ENCODE data around the gene UTP4.
A peak's percentile ranks its signal among the peaks of the same experiment; 100 is the strongest.
"Not testable (repeated sequence)": the region's sequence is repeated elsewhere in the genome, so short reads cannot be mapped to it uniquely, and the experiment has no call there.

Gene UTP4

DNA sequence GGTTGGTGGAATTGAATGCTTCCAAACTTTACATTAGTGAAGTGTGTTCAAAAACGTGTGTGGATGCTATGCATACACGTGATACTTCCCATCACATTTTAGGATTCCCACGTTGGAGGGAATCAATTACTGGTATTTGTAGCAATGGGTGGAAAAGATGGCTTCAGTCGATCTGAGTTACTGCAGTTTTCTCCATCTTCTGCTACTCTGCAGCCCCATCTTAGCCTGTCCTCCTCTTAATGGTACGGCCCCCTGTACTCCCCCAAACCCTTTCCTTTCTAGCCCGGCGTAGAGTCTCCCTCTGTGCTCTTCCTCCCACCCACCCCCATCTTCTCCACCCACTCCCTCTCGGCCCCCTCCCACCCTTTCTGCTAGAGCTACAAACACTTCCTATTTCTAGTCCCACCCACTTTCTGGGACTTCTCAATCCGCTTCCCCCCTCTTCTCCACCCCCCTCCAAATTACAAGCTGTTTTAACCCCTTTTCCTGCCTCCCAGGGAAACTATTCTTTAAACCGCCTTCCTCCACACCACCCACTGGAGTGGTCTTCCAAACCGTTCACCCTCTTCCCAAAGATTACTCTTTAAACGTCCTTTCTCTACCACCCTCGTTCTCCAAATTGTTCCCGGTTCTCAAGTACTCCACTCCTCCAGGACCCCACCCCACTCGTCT, 1.1 kb upstream of the UTP4 start:
- no peak for DNase-seq (ENCODE audit: low spot score)

DNA sequence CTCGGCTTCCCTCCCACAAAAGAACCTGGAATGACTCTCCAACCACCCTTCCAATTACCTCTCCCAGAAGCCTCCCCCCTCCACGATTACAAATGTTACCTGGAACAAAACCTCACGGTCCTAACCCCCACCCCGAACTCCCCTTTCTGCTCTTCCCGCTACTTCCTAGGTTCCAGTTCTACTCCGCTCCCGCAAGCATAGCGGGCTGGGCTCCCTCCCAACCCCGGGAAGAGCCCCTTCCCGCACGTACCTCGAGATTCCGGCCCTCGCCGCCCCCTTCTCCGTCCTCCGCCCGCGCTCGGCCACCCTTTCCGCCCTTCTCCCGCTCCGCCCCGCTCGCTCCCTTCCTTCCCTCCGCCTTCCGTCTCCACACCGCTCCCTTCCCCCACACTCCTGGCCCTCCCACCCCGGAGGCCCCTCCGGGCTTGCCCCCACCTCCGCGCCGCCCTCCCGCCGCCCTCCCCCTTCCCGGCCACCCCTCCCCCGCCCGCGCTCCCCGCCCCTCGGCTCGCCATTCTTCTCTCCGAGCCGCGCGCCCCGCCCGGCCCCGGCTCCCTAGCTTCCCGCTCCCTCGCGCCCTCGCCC, 518 bp upstream of the UTP4 start:
- peak; percentile 64 for DNase-seq (ENCODE audit: low spot score)

DNA sequence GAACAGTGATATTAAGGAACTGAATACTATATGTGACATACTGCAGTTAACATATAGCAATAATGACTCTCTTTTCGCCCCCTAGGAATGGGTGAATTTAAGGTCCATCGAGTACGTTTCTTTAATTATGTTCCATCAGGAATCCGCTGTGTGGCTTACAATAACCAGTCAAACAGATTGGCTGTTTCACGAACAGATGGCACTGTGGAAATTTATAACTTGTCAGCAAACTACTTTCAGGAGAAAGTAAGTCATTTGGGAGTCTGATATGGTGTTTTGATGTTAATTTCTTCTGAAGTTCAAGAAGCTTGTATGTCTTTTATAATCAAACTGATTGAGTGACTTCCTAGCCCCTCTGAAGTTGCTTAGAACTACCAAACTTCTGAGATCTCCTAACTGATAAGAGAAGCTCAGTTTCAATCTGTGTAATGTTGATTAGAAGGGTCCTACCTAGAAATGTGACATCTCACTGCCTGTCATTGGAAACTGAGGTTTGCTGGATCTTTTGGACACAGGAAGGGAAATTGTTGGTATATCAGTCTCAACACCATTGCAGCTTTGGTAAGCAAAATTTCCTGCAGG, 1.0 kb downstream of the UTP4 start:
- DNase-seq (ENCODE audit: low spot score): no peak

DNA sequence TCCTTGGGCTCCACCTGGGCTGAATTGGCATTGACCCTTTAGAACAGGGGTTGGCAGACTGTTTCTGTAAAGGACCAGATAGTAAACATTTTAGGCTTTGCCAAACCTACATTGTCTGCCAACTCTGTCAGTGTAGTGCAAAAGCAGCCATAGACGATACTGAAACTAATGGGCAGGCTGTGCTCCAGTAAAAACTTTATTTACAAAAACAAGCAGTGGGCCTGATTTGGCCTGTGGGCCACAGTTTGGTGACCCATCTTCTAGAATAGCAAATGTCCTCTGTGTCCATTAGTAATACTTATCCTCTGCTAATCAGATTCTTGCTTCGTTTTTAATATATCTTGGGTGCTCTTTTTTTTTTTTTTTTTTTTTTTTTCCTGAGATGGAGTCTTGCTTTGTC, 6.2 kb downstream of the UTP4 start:
- no peak for DNase-seq (ENCODE audit: low spot score)

DNA sequence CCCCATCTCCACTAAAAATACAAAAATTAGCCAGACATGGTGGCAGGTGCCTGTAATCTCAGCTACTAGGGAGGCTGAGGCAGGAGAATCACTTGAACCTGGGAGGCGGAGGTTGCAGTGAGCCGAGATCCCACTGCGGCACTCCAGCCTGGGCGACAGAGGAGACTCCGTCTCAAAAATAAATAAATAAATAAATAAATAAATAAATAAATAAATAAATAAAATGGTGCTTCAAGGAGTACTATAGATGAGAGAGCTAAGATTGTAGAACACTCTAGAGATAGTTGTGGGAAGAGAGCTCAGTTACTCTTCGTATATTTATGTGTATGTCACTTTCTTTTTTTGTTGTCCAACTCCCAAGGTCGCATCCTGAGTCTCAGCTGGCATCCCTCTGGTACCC, 7.0 kb downstream of the UTP4 start:
- DNase-seq (ENCODE audit: low spot score): not testable (repeated sequence)

DNA sequence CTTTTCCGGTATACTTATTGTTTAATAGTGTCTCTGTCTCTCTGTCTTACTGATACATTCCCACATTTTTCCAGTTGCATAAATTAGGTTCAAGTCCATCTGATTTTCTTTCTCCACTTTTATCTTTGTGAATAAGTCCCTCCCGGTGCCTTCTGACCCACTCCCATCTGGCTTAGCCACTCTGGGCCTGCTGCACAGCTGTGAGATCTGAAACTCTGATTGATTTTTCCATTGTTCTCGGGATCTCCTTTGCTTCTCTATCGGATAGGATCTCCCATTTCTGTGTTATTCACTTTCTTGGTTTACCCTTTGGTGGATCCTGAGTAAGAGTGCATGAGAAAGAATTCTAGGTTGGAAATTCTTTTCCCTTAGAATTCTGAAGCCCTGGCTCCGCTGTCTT, 8.6 kb downstream of the UTP4 start:
- no peak for DNase-seq (ENCODE audit: low spot score)

DNA sequence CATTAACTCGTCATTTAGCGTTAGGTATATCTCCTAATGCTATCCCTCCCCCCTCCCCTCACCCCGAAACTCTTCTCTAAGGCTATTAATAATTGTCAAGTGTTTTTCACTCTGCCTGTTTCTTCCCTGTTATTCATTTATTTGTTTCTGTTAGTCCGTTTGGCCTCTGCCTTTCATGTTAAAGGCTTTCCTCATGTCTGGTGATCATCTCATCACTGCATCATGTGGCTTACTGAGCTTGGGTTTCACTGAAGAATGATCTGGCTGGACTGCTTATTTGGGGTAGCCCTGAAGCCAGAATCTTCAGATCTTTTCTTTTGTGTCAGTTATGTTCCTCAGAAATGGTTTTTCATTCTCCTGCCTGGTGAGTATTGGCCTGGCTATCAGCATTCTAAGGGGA, 9.5 kb downstream of the UTP4 start:
- no peak for DNase-seq (ENCODE audit: low spot score)

DNA sequence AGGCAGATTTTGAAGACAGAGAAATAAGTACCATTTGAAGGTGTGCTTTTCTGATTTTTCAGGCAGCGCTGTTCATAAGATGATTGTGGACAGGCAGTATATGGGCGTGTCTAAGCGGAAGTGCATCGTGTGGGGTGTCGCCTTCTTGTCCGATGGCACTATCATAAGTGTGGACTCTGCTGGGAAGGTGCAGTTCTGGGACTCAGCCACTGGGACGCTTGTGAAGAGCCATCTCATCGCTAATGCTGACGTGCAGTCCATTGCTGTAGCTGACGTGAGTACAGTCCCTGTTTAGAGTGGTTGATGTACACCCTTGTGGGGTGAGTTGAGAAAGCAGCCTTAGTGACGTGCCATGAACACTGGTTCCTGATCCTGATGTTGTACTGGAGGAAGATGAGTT, 10.7 kb downstream of the UTP4 start:
- DNase-seq (ENCODE audit: low spot score): no peak

DNA sequence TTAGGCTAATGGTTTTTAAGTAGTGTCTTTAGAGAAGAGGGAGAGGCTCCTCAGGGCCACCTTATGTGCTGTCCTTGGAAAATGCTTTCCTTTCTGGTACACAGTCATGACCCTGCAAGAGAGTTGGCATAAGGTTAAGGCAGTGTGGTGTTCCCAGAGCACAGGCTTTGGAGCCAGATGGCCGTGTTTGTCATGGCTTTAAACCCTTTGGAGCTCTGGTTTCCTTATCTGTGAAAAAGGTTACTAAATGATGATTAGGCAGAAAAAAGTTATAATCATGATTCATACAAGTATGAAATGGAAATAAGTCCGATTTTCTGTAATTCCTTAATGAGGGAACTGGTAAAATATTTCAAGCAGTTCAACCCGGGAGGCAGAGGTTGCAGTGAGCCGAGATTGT, 13.2 kb downstream of the UTP4 start:
- no peak for DNase-seq (ENCODE audit: low spot score)

DNA sequence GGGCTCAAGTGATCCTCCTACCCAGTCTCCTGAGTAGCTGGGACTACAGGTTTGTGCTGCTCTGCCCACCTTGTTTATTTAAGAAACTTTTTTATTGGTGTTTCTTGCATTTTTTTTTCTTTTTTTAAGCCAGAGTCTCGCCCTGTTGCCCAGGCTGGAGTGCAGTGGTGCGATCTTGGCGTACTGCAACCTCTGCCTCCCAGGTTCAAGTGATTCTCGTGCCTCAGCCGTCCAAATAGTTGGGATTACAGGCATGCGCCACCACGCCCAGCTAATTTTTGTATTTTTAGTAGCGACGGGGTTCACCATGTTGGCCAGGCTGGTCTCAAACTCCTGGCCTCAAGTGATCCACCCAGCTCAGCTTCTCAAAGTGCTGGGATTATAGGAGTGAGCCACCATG, 17.2 kb downstream of the UTP4 start:
- DNase-seq (ENCODE audit: low spot score): not testable (repeated sequence)

DNA sequence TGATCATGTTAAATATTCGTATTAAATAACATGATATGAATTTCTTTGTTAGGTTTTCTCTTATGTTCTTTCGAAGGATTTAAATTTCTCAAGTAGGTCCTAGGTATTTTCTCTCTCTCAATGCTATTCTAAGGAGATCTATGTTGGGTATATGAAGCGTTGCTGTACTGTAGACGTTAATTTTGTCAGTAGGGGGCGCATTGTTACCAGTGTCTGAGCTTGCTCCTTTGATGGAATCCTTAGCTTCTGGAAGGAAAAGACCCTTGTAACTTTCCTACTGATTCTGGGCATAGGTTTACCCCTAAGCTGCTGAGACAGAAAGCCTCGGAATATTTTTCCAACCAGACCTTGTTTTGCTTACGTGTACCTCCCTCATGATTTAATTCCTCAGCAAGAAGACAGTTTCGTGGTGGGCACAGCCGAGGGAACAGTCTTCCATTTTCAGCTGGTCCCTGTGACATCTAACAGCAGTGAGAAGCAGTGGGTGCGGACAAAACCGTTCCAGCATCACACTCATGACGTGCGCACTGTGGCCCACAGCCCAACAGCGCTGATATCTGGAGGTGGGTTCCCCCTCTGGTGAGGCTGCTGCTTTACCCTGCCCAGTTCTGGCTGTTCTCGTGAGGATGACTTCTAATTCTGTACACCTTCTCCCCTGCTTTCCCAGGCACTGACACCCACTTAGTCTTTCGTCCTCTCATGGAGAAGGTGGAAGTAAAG, 17.9 kb downstream of the UTP4 start:
- peak; percentile 52 for DNase-seq (ENCODE audit: low spot score)

DNA sequence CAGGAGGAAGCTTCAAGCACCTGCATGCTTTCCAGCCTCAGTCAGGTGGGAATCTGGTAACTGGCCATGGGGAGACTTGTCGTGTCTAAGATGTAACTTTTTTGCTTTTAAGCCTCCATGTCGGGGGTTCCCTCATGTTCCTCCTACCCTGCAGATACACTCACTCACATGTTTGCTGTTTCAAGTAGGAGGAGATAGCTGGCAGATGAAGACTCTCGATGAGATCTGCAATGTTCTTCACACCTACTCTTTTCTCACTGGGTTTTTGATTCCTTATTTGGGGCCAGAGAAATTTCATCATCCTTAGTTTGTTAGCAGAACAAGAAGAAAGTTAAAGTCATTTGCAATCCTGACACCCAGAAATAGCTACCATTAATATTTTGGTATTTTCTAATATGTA, 24.7 kb downstream of the UTP4 start:
- no peak for DNase-seq (ENCODE audit: low spot score)

DNA sequence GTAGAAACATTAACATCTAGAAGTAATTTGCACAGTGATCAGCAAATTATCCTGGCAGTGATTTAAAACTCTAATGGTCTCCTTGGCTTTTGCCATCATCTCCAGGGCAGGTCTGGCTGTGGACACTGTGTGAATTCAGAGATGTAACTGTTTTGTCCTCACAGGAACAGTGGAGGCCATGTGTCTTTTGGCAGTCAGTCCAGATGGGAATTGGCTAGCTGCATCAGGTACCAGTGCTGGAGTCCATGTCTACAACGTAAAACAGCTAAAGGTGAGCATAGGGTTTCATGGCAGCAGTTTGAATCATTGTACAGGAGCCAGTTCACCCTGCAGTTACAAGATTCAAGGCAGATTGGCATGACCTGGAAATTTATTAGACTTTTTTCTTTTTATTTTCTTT, 27.7 kb downstream of the UTP4 start:
- DNase-seq (ENCODE audit: low spot score): no peak

DNA sequence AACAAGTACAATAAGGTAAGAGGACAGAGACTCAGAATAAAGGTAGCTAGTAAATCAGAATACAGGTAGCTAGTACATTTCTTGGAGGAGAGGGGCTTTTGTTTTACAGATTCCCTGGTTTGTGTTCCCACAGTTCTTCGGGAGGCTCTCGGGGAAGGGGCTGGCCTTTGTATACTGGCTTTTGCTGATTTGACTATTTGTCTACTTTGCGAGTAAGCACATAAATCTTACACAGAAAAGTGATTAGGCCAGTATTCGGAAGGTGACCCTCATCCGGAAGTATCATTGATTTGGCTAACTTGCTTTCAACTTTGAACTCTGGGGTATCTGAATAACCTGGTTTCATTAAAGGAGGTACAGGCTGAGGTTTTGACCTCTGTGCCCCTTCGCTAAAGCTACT, 33.1 kb downstream of the UTP4 start:
- no peak for DNase-seq (ENCODE audit: low spot score)

DNA sequence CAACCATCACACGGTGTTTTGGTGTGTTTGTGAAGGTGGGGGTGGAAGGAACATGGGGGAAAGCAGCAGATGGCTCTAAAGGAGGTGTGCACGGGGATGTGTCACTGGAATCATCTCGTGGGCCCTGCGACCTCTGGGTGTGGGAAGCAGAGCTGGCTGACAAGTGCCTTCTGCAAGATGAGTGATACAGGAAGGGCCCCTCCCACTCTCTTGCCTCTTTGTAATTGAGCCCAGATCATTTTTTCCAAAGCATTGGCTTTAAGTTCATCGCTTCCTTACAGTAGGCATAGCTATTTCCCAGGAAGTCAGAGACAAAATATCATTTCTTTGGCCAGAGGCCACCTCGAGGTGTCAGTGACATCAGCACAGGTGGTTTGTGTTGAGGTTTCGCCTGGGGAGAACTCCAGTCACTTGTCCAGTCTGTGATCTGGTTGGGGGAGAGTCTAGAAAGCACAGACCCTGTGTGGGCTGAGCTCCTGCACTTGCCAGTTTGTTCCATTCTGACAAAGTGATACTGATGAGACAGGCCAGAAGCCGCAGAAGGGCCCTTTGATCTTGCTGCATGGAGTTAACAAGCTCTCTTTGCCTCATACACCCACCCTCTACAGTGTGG, 33.9 kb downstream of the UTP4 start:
- peak; percentile 75 for DNase-seq (ENCODE audit: low spot score)

DNA sequence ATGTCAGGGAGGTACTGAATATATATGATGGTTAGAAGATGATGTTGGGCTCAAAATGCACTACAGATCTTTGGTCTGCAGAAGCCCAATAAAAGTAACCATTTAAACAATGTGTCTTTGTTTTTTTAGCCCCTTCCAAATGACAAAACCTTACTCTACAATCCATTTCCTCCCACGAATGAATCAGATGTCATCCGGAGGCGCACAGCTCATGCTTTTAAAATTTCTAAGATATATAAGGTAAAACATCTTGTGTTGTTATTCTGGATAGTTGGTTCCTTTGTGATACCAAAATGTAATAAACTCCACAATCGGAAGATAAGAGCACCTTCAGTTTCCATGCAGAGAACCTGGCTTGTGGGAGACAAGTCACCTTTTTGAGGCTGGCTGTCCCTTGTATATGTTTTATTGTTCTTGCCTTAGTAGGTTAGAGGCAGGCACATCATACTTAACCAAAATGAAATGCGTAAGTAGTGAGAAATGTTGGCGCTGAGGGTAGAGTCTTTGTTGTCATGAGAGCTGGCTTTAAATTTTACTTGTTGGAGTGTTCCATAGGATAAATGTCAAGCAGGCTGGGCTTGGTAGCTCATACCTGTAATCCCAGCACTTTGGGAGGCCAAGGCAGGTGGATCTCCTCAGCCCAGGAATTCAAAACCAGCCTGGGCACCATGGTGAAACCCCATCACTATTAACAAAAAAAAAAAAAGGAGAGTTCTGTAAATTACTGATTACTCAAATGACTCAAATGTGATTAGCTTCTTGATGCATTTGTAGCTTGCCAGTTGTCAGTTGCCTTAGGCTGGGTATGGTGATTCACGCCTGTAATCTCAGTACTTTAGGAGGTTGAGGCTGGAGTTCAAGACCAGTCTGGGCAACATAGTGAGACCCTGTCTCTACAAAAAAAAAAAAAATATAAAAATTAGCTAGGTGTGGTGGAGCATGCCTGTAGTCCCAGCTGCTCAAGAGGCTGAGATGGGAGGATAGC, 34.8 kb downstream of the UTP4 start:
- DNase-seq (ENCODE audit: low spot score): peak; percentile 62

DNA sequence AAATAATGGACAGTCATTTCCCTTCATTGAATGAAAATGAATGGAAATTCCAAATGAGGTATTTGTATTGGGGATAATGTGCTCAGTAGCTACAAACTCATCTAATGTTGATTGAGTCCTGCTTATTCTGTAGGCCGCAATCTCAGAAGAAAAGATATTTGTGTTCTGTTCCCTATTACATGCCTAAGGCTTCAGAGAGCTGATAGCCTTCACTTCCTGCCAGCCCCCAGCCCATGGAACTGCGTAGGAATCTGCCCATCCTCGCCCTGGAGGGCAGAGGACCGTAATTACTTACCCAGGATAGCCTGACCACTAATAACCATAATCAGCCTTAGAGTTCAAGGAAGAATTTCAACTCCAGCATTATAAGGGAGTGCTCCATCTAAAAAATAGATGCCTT, 36.6 kb downstream of the UTP4 start:
- no peak for DNase-seq (ENCODE audit: low spot score)

DNA sequence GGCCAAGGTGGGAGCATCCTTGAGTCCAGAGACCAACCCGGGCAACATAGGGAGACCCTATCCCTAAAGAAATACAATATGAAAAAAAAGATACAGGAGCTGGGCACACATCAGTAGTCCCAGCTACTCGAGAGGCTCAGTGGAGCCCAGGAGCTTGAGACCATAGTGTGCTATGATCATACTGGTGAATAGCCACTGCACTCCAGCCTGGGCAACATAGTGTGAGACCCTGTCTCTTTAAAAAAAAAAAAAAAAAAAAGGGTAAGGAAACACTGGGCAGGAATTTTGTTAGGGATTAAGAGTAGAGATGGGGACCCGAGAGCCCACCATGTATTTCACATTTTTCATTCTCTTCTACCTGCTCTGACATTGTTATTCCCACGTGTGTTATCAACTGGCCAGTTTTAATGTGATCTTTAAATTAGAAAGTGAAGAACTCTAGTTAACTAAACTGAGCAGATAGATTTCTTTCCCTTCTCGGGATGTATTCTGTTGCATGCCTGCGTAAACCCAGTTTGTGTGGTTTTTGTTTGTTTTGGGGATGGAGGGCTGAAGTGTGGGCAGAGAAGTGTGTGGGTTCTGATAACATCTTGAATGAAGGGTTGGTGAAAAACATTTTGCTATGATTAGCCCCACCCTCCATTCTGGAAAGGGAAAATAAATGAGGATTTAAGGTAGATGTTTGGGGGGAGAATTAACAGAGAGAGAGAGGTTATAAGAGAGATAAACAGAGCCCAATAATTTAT, 37.3 kb downstream of the UTP4 start:
- DNase-seq (ENCODE audit: low spot score): no peak

DNA sequence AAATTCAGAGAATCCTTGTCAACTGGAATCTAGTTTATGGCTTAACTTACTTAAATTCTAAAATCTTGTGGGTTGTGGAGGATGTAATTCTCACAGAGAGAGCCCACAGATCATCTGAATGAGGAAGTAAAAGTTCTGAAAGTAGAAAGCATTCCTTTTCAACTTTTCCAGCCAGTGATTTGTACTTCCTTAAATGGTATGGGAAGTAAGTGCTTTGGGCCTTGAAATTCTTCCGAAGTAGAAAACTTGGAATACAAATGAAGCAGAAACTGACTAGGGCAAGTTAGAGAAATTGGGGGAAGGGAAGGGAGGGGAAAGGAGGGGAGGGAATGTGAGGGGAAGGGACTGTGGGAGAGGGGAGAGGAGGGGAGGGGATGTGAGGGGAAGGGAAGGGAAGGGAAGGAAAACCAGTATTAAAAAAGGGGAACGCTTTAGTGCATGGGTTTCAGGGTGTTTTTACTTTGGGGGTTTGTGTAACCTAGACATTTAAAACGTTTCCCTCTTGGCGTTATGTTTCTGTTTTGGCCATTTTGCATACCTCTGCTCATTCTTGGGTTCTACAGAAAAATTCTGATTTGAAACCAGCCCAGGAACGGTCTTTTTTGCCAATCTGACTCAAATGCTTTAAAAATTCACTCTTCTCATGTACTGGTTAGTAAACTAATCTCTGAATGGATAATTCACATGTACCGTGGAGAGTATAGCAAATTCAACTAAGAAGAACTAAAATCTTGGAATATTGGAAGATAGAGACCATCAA, 39.1 kb downstream of the UTP4 start:
- DNase-seq (ENCODE audit: low spot score): no peak
